ENCODE data around the gene OPA3.
A peak's percentile ranks its signal among the peaks of the same experiment; 100 is the strongest.

OPA3 gene

DNA sequence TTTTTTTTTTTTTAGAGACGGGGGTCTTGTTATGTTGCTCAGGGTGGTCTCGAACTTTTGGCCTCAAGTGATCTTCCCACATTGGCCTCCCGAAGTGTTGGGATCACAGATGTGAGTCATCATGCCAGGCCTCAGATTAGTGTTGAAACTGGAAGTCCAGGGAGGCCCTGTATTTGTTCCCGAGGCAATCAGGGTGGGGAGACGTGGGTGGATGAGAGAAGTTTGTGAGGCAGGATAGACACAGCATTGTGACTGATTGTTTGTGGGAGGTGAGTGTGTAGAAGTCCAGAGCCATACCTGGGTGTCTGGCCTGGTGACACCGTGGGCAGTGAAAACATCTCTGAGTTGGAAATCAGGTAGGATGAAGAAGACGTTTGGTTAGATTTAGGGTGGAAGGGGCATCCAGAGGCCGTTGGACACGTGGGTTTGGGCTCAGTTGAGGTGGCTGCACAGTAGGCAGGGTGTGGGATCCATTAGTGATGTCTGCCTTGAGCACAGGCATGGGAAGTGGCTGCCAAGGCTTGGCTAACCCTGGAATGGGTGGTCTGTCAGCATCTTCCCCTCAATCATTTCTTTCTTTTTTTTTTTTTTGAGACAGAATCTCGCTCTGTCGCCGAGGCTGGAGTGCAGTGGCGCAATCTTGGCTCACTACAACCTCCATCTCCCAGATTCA, 100.2 kb downstream of the OPA3 start:
- no peak overlapping the region for H3K4me3 ChIP-seq (ENCODE audit: low read depth, low read length)

DNA sequence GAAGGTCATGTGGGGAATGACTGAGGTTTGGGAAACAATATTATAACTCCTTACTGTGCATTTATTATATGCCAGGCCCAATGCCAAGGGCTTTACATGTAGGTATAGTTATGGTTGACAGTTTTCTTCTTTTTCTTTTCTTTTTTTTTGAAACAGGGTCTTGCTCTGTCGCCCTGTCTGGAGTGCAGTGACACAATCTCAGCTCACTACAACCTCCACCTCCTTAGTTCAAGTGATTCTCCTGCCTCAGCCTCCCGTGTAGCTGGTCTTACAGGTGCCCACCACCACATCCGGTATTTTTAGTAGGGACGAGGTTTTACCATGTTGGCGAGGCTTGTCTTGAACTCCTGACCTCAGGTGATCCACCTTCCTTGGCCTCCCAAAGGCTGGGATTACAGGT, 101.6 kb downstream of the OPA3 start:
- H3K4me3 ChIP-seq (ENCODE audit: low read depth, low read length) = no peak overlapping the region
- TF ChIP-seq, protein P1, sequence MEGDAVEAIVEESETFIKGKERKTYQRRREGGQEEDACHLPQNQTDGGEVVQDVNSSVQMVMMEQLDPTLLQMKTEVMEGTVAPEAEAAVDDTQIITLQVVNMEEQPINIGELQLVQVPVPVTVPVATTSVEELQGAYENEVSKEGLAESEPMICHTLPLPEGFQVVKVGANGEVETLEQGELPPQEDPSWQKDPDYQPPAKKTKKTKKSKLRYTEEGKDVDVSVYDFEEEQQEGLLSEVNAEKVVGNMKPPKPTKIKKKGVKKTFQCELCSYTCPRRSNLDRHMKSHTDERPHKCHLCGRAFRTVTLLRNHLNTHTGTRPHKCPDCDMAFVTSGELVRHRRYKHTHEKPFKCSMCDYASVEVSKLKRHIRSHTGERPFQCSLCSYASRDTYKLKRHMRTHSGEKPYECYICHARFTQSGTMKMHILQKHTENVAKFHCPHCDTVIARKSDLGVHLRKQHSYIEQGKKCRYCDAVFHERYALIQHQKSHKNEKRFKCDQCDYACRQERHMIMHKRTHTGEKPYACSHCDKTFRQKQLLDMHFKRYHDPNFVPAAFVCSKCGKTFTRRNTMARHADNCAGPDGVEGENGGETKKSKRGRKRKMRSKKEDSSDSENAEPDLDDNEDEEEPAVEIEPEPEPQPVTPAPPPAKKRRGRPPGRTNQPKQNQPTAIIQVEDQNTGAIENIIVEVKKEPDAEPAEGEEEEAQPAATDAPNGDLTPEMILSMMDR (IDR thresholded peaks at IDR 0.05; ENCODE audit: low read depth, low read length) = no peak

More for the DNA sequence above, 100.2 kb downstream of the OPA3 start:
- TF ChIP-seq, protein P1 (IDR thresholded peaks at IDR 0.05; ENCODE audit: low read depth, low read length) = no peak

- peak overlapping the region; percentile 70 for H3K4me3 ChIP-seq (ENCODE audit: low read depth, low read length)
- TF ChIP-seq, protein P1 (IDR thresholded peaks at IDR 0.05; ENCODE audit: low read depth, low read length) = peak; percentile 96
These were observed 106.0 kb downstream of the OPA3 start for GRCh38 chr19:45478454-45479238.

DNA sequence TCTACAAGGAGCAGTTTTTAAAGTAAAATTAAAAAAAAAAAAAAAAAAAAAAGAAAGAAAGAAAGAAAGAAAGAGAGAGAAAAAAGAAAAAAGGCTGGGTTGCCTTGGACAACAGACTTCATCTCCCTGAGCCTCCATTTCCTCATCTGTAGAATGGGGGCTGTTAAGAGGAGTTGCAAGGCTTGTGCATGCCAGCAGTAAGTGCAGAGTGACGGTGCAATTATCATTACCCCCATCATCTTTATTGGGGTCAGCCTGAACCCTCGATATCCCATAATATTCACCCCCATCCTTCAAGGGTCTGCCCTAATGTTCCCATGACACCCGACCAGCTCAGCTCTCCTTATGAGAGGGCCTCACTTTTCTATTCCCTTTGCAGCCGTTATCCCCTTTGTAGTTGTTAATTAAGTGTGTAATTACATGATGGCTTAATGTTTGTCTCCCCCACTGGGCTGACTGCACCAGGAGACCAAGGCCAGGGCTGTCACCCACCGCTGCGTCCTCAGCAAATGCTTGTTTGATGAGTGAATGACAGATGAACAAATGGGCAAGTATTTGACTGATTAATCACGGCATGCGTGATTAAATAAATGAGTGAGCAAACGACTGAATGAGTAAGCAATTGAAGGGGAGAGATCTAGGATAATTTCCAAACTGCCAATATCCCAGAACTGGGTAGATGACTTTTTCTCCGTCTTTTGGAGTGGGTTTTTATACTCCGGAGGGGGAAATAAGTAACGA, 106.7 kb downstream of the OPA3 start:
- TF ChIP-seq, protein P1 (IDR thresholded peaks at IDR 0.05; ENCODE audit: low read depth, low read length) = no peak
- H3K4me3 ChIP-seq (ENCODE audit: low read depth, low read length) = peak overlapping the region; percentile 70

Measured in WI38 (cell line).